ENCODE results near the gene CNN1. TPM values are rescaled to one million over a fixed set of nuclear protein-coding genes. Genes with fewer than 3 reads are reported as not detected.

The CNN1 gene
- total RNA-seq, 4 donors from 2014 or later = 2,283 to 3,774 (median 3,072) TPM

DNA sequence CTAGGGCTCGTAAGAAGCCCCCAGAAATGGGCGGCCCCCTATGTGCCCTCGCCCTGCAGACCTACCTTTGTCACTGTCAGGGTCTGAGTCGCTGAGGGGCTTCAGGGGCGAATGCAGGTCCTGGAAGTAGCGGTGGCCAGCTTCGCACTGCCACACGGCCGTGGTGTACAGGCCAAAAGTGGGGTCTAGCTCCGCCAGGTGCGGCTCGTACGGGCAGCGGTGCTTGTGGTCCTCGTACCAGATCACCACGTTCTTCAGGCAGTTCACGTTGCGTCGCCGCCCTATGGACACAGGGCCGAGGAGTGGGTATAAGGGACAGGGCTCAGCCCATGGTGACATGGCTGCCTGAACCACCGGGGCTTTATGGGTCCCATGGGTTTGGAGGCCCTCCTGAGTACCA lies 42.8 kb upstream of the CNN1 start:
- ATAC-seq = no peak
- H3K27me3 ChIP-seq = no peaks in the 10 kb centered on the region
- WGBS, 2 donors (ENCODE audit: low coverage in 1 of 2) = 100% methylated on average over 2 of the region's 22 CpGs; no CpG with 5 or more reads in 1 of the 2 donors
- no peak overlapping the region for H3K4me3 ChIP-seq
- TF ChIP-seq CTCF (IDR thresholded peaks at IDR 0.05) (no peak), POLR2AphosphoS5 (IDR thresholded peaks at IDR 0.05) (no peak), POLR2A (IDR thresholded peaks at IDR 0.05) (no peak), EP300 (IDR thresholded peaks at IDR 0.05) (no peak)
- H3K9me3 ChIP-seq = no peaks in the 10 kb centered on the region
- H3K36me3 ChIP-seq = peaks cover 0 to 79% of the 10 kb centered on the region in 2 donors
- peaks cover 0 to 4% (median 0%) of the 10 kb centered on the region in 3 donors for H3K4me1 ChIP-seq
- no peak overlapping the region for H3K27ac ChIP-seq

DNA sequence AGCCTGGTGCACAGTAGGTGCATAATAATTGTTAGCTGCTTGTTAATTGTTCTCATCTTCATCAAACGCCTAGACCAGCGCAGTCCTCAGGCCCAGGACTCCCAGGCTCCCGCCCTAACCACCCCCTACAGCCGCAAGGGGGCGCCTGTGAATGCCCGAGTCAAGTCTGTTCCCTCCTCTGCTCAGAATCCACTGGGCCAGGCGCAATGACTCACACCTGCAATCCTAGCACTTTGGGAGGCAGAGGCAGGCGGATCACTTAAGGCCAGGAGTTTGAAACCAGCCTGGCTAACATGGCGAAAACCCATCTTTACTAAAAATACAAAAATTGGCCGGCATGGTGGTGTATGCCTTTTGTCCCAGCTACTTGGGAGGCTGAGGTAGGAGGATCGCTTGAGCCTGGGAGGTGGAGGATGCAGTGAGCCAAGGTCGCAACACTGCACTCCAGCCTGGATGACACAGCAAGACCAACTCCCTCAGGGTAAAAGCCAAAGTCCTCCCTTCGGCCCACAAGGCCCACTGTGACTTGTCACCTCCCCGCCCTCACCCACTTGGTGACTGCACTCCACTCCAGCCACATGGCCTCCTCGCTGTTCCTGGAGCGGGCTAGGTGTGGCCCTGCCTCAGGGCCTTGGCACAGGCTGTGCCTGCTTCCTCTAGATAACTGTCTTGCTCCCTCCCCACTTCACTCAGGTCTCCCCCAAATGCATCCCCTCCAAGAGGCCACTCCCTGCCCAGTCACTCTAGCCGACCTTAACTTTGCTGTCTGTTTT lies 42.1 kb upstream of the CNN1 start:
- peak; percentile 81 for ATAC-seq
- WGBS, 2 donors (ENCODE audit: low coverage in 1 of 2) = 56 to 94% methylated on average over 3 to 11 of the region's 17 CpGs

DNA sequence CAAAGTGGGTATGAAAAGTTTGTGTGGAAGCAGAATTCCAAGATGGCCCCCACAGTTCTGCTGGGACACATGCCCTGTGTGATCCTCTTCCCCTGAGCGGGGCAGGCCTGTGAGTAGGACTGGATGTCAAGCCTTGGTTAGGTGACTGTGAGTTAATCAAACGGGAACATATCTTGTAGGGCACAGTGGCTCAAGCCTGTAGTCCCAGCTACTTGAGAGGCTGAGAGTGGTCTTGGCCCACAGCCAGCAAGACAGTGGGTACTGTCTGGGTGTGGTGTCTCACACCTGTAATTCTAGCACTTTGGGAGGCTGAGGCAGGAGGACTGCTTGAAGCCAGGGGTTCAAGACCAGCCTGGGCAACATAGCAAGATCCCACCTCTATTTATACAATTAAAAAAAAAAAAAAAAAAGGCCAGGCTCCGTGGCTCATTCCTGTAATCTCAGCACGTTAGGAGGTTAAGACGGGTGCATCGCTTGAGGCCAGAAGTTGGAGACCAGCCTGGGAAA lies 39.4 kb upstream of the CNN1 start:
- Histone ChIP-seq H3K9me3 (no peaks in the 10 kb centered on the region), H3K4me3 (no peak overlapping the region), H3K27me3 (no peaks in the 10 kb centered on the region), H3K36me3 (peaks cover 0 to 64% of the 10 kb centered on the region in 2 donors), H3K4me1 (peaks cover 0 to 5% (median 0%) of the 10 kb centered on the region in 3 donors), H3K27ac (no peak overlapping the region)
- TF ChIP-seq POLR2A (IDR thresholded peaks at IDR 0.05) (no peak), EP300 (IDR thresholded peaks at IDR 0.05) (no peak), POLR2AphosphoS5 (IDR thresholded peaks at IDR 0.05) (no peak), CTCF (IDR thresholded peaks at IDR 0.05) (no peak)
- WGBS, 2 donors (ENCODE audit: low coverage in 1 of 2) = 95 to 100% methylated on average over 2 to 4 of the region's 6 CpGs
- no peak for ATAC-seq

More for the DNA sequence above, 42.1 kb upstream of the CNN1 start:
- Histone ChIP-seq H3K4me3 (no peak overlapping the region), H3K27me3 (no peaks in the 10 kb centered on the region), H3K4me1 (peaks cover 0 to 4% (median 0%) of the 10 kb centered on the region in 3 donors), H3K27ac (no peak overlapping the region), H3K9me3 (no peaks in the 10 kb centered on the region), H3K36me3 (peaks cover 0 to 77% of the 10 kb centered on the region in 2 donors)
- TF ChIP-seq POLR2AphosphoS5 (IDR thresholded peaks at IDR 0.05) (no peak), CTCF (IDR thresholded peaks at IDR 0.05) (peak in 3 of 4 experiments; percentile 65 to 77 (median 70)), POLR2A (IDR thresholded peaks at IDR 0.05) (no peak)

GRCh38 chr19:11499890-11500420 lies 38.7 kb upstream of the CNN1 start:
- no peaks in the 10 kb centered on the region for H3K9me3 ChIP-seq
- no peaks in the 10 kb centered on the region for H3K27me3 ChIP-seq
- peaks cover 0 to 57% of the 10 kb centered on the region in 2 donors for H3K36me3 ChIP-seq
- H3K27ac ChIP-seq = no peak overlapping the region
- whole genome bisulfite sequencing, 2 donors (ENCODE audit: low coverage in 1 of 2) = 51 to 94% methylated on average over 2 to 6 of the region's 7 CpGs
- ATAC-seq = no peak
- TF ChIP-seq POLR2A (IDR thresholded peaks at IDR 0.05) = no peak
- no peak for TF ChIP-seq POLR2AphosphoS5 (IDR thresholded peaks at IDR 0.05)
- TF ChIP-seq CTCF (IDR thresholded peaks at IDR 0.05) = no peak
- no peak for TF ChIP-seq EP300 (IDR thresholded peaks at IDR 0.05)
- peaks cover 0 to 12% (median 0%) of the 10 kb centered on the region in 3 donors for H3K4me1 ChIP-seq
- H3K4me3 ChIP-seq = no peak overlapping the region
